Ectodermal cell (in vitro differentiated cells): ENCODE results near the gene EPS8.

Experiments
- H3K27ac ChIP-seq: 2 replicates; pipeline ENCODE4 v1.7.0; 2013; ENCODE audit warnings: mild to moderate bottlenecking, low read depth, low read length; ENCODE audit not compliant: insufficient read depth, poor library complexity, severe bottlenecking
- H3K27me3 ChIP-seq: 2 replicates; pipeline ENCODE4 v1.7.0; 2013; ENCODE audit warnings: mild to moderate bottlenecking, low read length; ENCODE audit not compliant: insufficient read depth, control insufficient read depth, poor library complexity, severe bottlenecking
- H3K36me3 ChIP-seq: one replicate; pipeline ENCODE4 v1.7.0; 2013; ENCODE audit warnings: low read length; ENCODE audit not compliant: control insufficient read depth, insufficient read depth
- H3K4me1 ChIP-seq: one replicate; pipeline ENCODE4 v1.7.0; 2013; ENCODE audit warnings: low read length; ENCODE audit not compliant: control insufficient read depth, insufficient read depth
- H3K4me3 ChIP-seq: 2 replicates; pipeline ENCODE4 v1.7.0; 2013; ENCODE audit warnings: low read depth, low read length, control low read depth; ENCODE audit not compliant: insufficient read depth
- H3K9me3 ChIP-seq: 2 replicates; pipeline ENCODE4 v1.7.0; 2013; ENCODE audit warnings: mild to moderate bottlenecking, low read length, moderate library complexity; ENCODE audit not compliant: control insufficient read depth
- WGBS, 2 experiments: methylation state at CpG; one replicate each; pipeline ENCODE4 v1.1.7; 2013; ENCODE audit warnings: missing lambda C conversion rate in 2 of 2; 5-methylcytosine and 5-hydroxymethylcytosine counted together

The EPS8 gene

DNA sequence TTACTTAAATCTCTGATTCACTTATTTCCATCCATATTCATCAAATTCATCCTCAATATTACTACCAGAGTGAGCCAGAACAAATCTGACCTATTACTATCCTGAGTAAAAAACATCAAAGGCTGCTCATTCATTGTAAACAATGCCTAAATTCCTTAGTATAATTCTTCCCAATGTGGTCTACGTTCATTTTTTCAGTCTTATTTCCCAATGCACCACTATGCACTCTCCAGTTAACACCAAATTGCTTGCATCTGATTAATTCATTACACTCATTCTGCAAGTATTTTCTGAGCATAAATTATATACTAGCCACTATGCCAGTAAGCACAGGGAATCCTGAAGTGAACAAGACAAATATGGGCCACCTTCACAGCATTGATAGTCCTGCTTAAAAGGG, 110.0 kb downstream of the EPS8 start:
- Histone ChIP-seq H3K27ac (no peak overlapping the region), H3K36me3 (no peaks in the 10 kb centered on the region), H3K4me1 (peaks cover 15% of the 10 kb centered on the region), H3K27me3 (no peaks in the 10 kb centered on the region), H3K9me3 (no peaks in the 10 kb centered on the region), H3K4me3 (no peak overlapping the region)
- 91 to 92% methylated on average over 1 of the region's 1 CpG for WGBS, 2 experiments

DNA sequence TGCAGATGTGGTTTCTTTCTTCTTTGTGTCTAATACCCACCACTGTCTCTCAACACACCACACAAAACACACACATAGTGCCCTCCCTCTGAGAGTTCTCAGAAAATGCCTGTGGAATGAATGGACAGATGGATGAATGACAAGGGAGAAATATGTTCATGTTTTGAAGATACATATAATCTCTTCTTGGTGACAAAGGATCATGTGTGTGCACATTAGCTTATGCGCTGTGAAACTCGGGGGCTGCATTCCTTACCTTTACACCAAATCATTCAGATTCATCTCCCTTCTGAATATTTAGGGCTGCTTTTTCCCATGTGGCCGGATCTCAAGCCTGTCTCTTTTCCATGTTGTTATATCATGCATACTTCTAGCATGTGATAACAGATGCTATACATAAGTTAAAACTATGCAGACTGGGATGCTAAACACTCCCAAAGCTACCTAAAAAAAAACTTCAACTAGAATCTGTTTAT, 111.4 kb downstream of the EPS8 start:
- H3K4me1 ChIP-seq: peaks cover 15% of the 10 kb centered on the region
- WGBS, 2 experiments: 87 to 90% methylated on average over 3 of the region's 3 CpGs
- no peak overlapping the region for H3K4me3 ChIP-seq
- no peaks in the 10 kb centered on the region for H3K27me3 ChIP-seq
- no peaks in the 10 kb centered on the region for H3K9me3 ChIP-seq
- H3K27ac ChIP-seq: no peak overlapping the region
- no peaks in the 10 kb centered on the region for H3K36me3 ChIP-seq

DNA sequence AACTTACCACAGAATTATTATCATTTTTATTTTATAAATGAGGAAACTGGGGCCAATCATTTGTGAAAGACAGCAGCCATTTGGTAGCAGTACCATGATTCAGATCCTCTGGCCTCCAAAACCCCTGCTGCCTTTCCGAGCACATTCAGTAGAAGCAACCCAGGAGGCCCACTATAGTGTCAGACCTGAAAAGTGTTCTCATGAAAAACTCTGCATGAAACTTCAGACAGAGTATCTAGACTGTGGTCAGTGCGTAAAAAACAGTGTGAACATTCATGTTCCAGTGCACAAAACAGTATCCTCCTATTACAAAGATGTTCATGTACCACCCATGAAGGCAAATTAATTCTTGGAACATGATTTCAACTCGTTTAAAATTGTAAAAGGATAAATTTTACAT, 112.0 kb downstream of the EPS8 start:
- no peaks in the 10 kb centered on the region for H3K27me3 ChIP-seq
- H3K27ac ChIP-seq: peak overlapping the region; percentile 17
- 38 to 44% methylated on average over 2 of the region's 3 CpGs for WGBS, 2 experiments
- H3K4me1 ChIP-seq: peaks cover 15% of the 10 kb centered on the region
- H3K4me3 ChIP-seq: no peak overlapping the region
- H3K36me3 ChIP-seq: no peaks in the 10 kb centered on the region
- H3K9me3 ChIP-seq: no peaks in the 10 kb centered on the region

DNA sequence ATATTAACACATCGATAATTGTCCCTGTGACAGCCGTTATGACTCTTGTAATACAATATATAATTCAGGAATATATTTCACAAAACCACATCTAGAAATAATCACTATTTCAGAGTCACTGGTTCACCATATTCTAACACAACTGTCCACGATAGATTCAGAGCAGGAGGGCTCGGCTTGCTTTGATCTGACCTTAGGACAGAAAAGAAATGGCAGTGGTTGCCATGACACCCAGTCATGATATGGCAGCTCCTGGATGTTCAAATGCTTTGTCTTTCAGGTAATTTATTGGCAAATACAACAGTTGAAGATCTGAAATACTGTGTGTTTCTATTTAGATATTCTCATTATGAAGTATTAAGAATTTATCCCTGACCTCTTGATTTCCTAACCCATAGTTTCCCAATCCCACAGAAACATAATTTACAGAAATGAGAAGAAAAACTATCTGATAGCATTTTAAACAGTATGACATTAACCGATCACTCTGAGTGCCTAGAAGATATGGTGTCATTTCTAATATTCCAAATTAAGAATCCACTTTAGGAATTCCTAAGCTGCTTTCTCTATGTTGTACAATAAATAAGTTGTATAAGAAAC, 116.4 kb downstream of the EPS8 start:
- no peaks in the 10 kb centered on the region for H3K27me3 ChIP-seq
- H3K9me3 ChIP-seq: no peaks in the 10 kb centered on the region
- peaks cover 10% of the 10 kb centered on the region for H3K4me1 ChIP-seq
- no peak overlapping the region for H3K27ac ChIP-seq
- H3K36me3 ChIP-seq: no peaks in the 10 kb centered on the region
- WGBS, 2 experiments: 84 to 89% methylated on average over 2 to 5 of the region's 5 CpGs
- H3K4me3 ChIP-seq: no peak overlapping the region

DNA sequence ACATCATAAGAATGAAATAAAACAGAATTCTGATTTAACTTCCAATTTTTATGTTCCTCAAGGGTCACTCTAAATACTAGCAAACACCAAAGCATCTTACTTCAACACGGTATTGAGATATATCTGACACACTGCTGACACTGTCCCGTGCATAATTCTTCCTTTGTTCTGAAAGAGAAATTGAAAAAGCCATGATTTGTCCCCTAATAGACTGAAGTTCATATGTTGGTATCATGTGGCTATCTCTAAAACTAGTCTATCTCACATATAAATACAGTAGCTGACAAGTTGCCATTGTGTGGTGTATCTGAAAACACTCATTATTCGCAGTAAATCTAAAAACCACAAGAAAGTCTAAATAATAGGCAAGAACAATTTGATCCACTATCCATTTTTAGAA, 118.4 kb downstream of the EPS8 start:
- H3K9me3 ChIP-seq: no peaks in the 10 kb centered on the region
- no peak overlapping the region for H3K27ac ChIP-seq
- 89 to 93% methylated on average over 1 to 3 of the region's 3 CpGs for whole genome bisulfite sequencing, 2 experiments
- no peaks in the 10 kb centered on the region for H3K36me3 ChIP-seq
- H3K4me3 ChIP-seq: no peak overlapping the region
- no peaks in the 10 kb centered on the region for H3K4me1 ChIP-seq
- H3K27me3 ChIP-seq: no peaks in the 10 kb centered on the region

DNA sequence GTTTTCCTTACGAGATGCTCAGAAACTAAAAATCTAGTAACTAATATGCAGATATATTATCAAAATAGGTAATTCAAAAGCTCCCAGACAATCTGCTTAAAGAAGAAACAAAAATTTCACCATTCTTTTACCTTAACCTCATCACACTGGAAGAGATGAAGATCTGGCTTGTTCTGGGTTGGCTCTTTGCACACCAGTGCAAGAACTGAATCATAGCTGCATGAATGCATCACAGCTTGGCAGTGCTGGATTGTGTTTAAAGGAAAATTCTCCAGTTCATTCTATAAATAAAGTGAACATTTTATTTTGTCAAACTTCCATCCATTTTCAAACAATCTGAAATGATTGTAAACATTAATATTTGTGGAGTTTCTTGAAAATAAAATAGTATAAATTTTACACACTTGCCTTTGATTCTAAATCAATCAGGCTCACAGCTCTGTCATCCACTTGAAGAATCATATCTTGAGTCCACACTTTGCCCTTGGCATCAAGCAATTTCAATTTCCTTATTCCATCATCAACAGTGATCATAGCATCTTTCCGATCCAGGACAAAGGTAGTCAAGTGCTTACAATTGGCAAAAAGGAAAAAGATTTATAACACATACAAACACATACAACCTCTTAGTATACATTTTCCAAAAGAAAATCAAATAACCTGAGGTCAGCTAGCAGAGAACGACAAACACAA, 119.8 kb downstream of the EPS8 start:
- Histone ChIP-seq H3K27me3 (no peaks in the 10 kb centered on the region), H3K27ac (no peak overlapping the region), H3K4me1 (no peaks in the 10 kb centered on the region), H3K4me3 (no peak overlapping the region), H3K36me3 (no peaks in the 10 kb centered on the region), H3K9me3 (no peaks in the 10 kb centered on the region)
- 83 to 96% methylated on average over 2 to 3 of the region's 3 CpGs for WGBS, 2 experiments

DNA sequence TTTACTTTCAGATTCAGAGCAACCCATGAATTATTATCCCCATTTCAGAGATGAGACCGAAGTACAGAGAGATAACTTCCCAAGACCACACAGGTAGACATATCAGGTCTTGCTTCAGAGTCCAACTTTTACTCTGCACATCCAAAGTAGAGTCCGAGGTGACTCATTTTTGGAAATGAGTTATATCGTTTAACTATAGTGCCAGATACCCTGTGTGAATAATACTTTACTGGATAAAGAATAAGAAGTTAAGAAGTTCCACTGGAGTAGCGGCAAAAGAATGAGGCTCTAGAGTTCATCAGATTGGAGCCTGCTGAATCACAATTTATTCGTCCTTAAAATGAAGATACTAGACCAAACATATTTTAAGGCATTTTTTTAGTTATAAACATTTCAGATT, 124.7 kb downstream of the EPS8 start:
- H3K4me3 ChIP-seq: no peak overlapping the region
- 91 to 97% methylated on average over 4 of the region's 5 CpGs for WGBS, 2 experiments
- no peaks in the 10 kb centered on the region for H3K4me1 ChIP-seq

DNA sequence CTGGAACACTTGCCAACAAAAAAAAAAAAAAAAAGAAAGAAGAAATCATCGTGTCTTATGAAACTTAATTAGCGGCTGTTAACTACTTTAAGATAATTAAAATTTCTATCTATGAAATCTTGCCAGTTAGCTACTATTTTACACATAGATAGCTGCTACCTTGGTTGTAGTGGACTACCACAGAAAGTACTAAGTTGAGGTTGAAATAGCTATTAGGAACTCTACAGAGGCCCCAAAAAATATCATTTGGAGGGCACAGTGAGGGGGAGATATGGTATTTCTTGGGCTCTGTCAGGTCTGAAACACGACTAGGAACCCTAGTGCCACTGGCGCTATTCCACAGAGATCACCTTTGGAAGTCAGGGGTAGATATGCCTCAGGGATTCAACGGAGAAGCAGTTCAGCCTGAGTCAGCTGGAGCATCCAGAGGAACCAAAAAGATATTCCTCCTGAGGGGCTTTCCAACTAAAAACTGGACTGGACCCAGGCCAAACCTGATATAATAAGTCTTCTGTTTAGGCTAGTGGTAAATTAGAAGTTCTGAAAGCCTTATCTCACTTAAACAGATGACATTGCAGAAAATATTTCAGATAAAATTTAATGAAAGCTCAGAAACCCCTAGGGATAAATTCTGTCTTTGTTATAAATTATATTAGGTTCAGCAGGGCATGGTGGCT, 126.1 kb downstream of the EPS8 start:
- Histone ChIP-seq H3K4me1 (no peaks in the 10 kb centered on the region), H3K36me3 (no peaks in the 10 kb centered on the region), H3K27ac (no peak overlapping the region), H3K9me3 (no peaks in the 10 kb centered on the region), H3K4me3 (no peak overlapping the region), H3K27me3 (no peaks in the 10 kb centered on the region)
- 88 to 95% methylated on average over 3 of the region's 5 CpGs for WGBS, 2 experiments

More for the DNA sequence above, 124.7 kb downstream of the EPS8 start:
- no peak overlapping the region for H3K27ac ChIP-seq
- no peaks in the 10 kb centered on the region for H3K27me3 ChIP-seq
- no peaks in the 10 kb centered on the region for H3K9me3 ChIP-seq
- H3K36me3 ChIP-seq: no peaks in the 10 kb centered on the region

DNA sequence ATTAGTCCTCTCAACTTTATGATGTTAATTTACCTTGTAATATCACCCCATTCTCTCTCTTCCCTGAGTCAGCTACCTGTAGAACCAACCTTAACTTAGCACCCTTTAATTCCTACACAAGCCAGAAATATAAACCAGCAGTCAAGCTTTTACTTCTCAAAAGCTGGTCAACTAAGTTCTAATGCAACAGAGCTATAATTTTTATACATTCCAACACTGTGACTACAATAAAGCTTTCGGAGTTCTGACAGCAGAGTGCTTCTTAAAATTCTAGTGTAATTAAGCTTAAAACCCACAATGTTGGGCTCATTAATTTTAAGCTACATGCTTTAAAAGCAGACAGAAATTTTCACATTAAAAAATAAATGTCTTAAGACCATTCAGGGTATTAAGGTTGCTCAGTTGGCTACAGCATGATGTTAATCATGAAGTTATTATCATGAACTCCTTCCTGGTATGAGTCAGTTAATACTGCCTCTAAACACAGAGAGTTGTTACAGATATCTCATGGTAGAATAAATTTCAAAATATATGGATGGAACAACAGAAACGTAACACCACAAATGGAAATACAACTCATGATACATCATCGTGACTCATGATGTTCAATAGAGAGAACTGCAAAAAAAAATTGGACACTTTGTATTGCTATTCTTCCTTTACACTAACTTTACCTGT, 126.7 kb downstream of the EPS8 start:
- Histone ChIP-seq H3K4me3 (no peak overlapping the region), H3K27me3 (no peaks in the 10 kb centered on the region), H3K4me1 (no peaks in the 10 kb centered on the region), H3K27ac (no peak overlapping the region), H3K36me3 (no peaks in the 10 kb centered on the region), H3K9me3 (no peaks in the 10 kb centered on the region)
- WGBS, 2 experiments: 98 to 100% methylated on average over 3 of the region's 3 CpGs

DNA sequence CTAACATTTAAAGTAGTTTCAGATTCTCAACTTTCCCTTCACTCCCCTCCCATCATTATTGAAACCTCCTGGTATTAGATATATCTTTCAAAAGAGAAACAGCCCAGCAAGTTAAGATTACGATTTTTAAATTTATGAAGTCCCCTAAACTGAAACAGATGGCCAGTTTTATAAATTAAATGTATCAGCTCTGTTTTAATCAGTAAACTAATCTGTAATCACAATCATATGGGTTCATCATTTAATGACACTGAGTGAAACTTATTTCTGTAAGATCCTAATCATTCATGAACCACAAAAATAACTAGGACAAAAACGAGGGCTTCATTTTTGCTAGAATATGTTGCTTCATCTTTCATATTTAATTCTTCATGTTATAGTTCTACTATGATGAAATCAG, 137.8 kb downstream of the EPS8 start:
- Histone ChIP-seq H3K4me3 (no peak overlapping the region), H3K27me3 (no peaks in the 10 kb centered on the region), H3K4me1 (peaks cover 7% of the 10 kb centered on the region), H3K27ac (no peak overlapping the region), H3K9me3 (no peaks in the 10 kb centered on the region), H3K36me3 (no peaks in the 10 kb centered on the region)
- 95% methylated on average over 2 of the region's 2 CpGs; no CpG with 5 or more reads in 1 of the 2 experiments for WGBS, 2 experiments
